PC-3 (cell line): Measurements from ENCODE around the gene HOXC11.

ENCODE experiments used
- EZH2 ChIP-seq: fragments of 300-600 bp; sonication (generic); IDR thresholded peaks from one replicate; pipeline ENCODE4 v1.6.1; 2017; ENCODE audit warnings: antibody characterized with exemption, mild to moderate bottlenecking, low read length; ENCODE audit not compliant: unreplicated experiment
- EZH2phosphoT487 ChIP-seq: fragments of 300-600 bp; sonication (generic); IDR thresholded peaks from 2 replicates; pipeline ENCODE4 v1.6.1; 2018; ENCODE audit warnings: mild to moderate bottlenecking, antibody characterized with exemption, low read length, borderline replicate concordance
- TF ChIP-seq, protein P1 (sequence below): fragments of 300-600 bp; sonication (generic); conservative IDR thresholded peaks from 2 replicates; pipeline ENCODE4 v1.5.1; 2017; ENCODE audit warnings: antibody characterized with exemption, low read depth, mild to moderate bottlenecking, low read length

DNA sequence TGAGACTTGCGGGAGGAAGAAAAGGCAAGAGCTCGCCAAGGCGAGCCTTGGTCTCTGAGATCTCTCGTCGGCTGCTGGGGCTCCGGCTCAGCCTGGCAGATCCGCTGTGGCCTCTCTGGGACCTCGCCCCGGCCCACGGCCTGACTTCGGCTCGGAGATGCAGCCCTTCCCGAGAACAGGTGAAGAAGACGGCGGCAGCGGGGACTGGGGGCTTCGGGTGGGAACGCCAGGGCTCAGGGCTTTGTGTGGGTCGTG, 21.0 kb downstream of the HOXC11 start:
- TF ChIP-seq, protein P1, sequence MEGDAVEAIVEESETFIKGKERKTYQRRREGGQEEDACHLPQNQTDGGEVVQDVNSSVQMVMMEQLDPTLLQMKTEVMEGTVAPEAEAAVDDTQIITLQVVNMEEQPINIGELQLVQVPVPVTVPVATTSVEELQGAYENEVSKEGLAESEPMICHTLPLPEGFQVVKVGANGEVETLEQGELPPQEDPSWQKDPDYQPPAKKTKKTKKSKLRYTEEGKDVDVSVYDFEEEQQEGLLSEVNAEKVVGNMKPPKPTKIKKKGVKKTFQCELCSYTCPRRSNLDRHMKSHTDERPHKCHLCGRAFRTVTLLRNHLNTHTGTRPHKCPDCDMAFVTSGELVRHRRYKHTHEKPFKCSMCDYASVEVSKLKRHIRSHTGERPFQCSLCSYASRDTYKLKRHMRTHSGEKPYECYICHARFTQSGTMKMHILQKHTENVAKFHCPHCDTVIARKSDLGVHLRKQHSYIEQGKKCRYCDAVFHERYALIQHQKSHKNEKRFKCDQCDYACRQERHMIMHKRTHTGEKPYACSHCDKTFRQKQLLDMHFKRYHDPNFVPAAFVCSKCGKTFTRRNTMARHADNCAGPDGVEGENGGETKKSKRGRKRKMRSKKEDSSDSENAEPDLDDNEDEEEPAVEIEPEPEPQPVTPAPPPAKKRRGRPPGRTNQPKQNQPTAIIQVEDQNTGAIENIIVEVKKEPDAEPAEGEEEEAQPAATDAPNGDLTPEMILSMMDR: no peak
- TF ChIP-seq EZH2 (no peak), EZH2phosphoT487 (no peak)
